22Rv1 (cell line): ENCODE measurements around the gene GOT1.

Source experiments
- ZFX ChIP-seq: fragments of 450-650 bp; IDR thresholded peaks from 2 replicates; pipeline ENCODE4 v1.6.1; 2017; ENCODE audit warnings: antibody characterized with exemption, borderline replicate concordance
- TF ChIP-seq, protein P1 (sequence below): fragments of 450-650 bp; IDR thresholded peaks from 2 replicates; pipeline ENCODE4 v1.5.1; 2017; ENCODE audit warnings: mild to moderate bottlenecking

DNA sequence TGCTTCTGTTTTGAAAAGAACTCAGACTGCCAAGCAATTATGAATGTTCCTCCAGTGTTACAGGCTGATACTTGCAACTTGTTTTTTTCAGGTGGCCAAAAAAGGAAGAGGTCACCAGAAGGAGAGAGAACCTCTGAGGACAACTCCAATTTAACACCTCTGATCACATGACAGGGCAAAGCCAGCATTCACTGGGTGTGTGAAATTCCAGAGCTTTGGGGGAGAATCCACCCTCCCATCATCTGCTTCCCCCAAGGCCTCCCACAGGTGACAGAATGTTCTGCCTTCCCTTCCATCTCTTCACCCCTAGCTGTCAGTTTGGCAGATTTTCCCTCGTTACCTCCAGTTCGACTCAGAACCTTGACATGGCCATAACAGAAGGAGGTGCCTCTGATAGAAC is 39.1 kb downstream of the GOT1 start:
- TF ChIP-seq, protein P1, sequence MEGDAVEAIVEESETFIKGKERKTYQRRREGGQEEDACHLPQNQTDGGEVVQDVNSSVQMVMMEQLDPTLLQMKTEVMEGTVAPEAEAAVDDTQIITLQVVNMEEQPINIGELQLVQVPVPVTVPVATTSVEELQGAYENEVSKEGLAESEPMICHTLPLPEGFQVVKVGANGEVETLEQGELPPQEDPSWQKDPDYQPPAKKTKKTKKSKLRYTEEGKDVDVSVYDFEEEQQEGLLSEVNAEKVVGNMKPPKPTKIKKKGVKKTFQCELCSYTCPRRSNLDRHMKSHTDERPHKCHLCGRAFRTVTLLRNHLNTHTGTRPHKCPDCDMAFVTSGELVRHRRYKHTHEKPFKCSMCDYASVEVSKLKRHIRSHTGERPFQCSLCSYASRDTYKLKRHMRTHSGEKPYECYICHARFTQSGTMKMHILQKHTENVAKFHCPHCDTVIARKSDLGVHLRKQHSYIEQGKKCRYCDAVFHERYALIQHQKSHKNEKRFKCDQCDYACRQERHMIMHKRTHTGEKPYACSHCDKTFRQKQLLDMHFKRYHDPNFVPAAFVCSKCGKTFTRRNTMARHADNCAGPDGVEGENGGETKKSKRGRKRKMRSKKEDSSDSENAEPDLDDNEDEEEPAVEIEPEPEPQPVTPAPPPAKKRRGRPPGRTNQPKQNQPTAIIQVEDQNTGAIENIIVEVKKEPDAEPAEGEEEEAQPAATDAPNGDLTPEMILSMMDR, result no peak
- no peak for TF ChIP-seq ZFX
